Islet precursor cell (in vitro differentiated cells): ENCODE measurements around the gene SIPA1.
"Not testable (repeated sequence)": the region's sequence is repeated elsewhere in the genome, so short reads cannot be mapped to it uniquely, and the experiment has no call there.

Experiments used
- DNase-seq: peaks from one replicate; pipeline ENCODE4 v3.0.0-alpha.2; 2018

SIPA1 gene

DNA sequence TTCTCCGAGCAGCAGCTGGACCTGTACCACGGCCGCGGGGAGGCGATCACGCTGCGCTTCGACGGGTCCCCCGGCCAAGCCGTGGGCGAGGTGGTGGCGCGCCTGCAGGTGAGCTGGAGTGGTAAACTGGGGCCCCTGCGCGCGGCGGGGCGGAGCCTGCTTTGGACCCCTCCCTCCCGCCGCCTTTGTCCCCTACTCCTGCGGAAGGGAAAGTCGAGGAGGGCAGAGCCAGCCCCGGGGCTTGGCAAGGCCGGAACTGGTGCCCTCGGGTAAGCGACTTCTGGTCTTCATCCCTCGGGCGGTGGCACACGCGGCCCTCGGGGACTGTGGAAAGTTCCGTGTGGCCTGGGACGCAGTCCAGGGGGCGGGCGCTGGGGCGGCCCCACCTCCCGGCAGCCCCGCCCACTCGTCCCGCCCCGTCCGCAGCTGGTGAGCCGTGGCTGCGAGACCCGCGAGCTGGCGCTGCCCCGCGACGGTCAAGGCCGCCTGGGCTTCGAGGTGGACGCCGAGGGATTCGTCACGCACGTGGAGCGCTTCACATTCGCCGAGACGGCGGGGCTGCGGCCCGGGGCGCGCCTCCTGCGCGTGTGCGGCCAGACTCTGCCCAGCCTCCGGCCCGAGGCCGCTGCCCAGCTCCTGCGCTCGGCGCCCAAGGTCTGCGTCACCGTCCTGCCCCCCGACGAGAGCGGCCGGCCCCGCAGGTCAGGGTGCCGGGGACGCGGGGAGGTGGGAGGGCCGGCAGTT, 9.2 kb downstream of the SIPA1 start:
- DNase-seq = peak; percentile 69

DNA sequence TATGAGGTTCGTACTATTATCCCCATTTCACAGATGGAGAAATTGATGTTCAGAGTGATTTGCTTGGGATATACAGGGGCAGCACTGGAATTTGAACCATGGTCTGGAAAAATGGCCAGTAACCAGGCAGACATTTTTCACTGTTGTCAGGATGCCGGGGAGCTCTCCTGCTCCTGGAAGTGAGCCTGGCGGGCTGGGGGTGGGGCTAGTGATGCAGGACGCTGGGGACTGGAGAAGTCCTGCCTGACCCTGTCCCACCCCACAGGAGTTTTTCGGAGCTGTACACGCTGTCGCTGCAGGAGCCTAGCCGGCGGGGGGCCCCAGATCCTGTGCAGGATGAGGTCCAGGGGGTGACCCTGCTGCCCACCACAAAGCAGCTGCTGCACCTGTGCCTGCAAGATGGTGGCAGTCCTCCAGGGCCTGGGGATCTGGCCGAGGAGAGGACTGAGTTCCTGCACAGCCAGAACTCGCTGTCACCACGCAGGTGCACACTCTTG, 11.1 kb downstream of the SIPA1 start:
- DNase-seq = peak; percentile 29

DNA sequence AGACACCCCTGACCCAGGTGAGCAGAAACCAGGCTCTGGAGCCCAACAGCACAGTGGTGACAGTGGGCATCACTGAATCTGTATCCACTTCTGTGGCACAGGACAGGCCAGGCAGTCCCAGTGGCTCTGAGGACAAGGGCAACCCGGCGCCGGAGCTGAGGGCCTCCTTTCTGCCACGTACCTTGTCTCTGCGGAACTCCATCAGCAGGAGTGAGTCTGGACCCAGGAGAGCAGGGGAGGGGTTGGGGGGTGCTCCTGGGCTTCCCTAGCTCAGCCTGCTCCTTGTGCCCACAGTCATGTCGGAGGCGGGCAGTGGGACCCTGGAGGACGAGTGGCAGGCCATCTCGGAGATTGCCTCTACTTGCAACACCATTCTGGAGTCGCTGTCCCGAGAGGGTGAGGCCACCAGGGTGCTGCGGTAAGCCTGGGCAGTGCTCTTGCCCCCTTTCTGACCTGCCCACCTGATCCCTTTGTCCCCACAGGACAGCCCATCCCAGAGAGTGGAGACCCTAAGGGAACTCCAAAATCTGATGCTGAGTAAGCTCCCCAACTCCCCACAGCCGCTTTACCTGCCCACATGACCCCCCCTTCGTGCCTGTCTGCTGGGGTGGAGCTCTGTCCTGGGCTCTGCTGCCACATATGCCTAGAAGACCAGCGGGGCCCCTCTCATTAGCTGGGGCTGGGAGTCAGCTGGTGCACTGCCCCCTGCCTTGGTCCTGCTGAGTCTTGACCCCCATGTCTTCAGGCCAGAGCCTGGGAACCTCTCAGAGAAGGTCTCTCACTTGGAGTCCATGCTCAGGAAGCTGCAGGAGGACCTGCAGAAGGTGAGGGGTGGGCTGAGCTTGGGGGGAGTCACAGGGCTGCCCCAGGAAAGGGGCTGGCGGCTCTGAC, 12.0 kb downstream of the SIPA1 start:
- DNase-seq = peak; percentile 51

DNA sequence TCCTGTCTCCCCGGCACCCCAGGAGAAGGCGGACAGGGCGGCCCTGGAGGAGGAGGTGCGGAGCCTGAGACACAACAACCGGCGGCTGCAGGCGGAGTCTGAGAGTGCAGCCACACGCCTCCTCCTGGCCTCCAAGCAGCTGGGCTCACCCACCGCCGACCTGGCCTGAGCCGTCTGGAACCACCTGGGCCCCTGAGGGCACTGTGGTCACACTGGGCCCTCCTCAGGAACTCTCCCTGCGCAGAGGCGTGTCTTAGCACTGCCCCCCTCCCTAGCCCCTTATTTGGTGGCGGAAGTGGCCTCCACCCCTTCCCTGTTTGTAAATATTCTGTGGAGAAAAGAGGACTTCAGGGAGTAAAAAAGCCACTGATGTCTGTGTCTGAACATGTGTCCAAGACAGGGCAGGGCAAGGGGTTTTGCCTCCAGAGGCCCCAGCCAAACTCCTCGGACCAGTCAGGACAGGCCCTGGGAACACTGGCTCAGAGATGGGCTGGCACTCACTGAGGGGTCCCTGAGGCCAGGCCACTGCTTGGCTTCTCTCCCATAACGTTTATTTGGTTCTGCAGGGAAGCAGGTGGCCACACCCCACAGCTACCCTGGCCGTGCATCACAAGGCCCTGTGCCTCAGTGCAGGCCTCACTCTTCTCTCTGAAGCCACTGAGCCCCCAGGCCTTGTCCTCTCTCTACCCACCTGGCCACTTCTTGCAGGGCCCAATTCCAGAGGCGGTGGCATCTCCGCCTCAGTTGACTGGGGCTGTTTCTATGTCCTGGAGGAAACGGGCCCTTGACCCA, 12.8 kb downstream of the SIPA1 start:
- peak; percentile 87 for DNase-seq

DNA sequence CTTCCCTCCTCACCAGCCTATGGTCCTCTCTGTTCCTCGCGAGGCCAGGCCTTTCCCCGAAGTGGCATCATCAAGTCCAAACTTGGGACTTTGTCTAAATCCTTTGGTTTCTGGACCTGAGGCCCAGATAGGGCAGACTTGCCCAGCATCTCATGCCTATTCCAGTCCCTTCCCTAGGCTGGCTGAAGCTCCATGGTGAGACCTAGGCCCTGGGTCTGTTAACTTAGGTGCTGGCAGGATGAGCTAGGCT, 13.4 kb downstream of the SIPA1 start:
- DNase-seq = peak; percentile 32

DNA sequence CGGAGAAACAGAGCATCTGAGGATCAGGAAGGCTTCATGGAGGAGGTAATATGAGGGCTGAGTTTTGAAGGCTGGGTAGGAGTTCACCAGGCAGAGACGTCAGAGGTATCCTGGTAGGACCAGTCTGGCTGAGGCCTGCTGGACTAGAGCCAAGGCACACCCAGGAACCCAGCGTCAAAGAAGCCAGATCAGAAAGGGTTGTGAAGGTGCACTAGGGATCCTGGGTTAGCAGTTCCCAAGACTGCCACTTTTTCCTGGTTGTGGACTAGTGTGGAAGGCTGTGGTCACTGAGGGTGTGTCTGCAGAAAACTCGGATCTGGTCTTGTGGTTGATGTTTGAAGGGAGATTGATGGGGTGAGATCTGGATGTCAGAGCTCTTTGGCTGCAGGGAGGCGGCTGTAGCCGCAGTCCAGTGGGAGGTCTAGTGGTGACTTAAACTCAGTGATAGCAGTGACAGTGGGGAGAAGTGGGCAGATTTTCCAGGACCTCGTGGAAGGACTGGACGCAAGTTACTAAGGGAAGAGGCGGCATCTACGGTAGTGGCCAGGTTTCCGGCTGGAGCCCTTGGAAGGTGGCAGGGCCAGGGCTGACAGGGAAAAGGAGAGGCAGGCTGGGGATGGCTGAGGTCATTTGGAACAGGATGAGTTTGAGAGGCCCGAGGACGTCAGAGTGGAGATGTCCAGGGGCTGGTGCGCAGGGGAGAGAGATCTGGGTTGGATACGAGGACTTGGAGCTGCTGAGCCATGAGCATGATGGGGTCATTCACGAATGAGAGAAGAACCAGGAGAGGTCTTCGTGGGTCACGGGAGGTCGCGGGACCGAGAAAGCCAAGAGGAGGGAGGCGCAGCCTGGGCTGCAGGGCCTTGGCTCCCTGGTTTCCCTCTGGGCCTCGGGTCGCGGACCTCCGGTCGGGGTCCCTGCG, 13.9 kb downstream of the SIPA1 start:
- DNase-seq = peak; percentile 54

DNA sequence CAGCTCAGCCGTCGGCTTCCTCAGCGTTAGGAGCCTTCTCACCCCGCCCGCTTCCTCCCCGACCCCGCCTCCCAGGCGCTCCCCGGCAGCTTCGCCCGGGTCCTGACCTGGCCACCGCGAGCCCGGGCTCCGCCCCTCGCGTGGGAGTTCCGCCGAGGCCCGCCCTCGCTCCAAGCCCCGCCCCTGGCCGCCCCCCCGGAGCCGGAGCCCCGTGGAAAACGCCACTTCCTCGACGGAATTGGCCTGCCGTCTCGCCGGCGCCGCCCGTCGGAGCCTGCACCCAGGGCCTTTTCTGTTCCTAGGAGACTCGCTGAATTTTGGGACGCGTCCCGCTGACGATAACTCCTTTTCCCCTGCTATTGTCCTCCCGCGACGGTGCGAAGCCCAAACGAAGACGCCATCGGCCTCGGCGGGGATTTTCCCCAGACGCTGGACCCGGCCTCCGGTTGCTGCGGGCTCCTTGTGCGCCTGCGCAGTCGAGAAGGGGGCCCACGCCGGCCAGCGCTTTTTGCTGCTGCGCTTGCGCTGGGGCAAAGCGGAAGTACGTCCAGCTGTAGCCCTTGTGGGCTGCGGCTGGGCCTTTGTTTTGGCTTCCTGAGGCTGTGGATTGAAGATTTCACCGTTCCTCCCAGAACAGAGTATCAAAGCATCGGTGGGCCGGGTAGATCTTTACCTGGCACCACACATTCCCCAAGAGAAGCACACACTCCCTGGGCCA, 14.8 kb downstream of the SIPA1 start:
- peak; percentile 96 for DNase-seq

DNA sequence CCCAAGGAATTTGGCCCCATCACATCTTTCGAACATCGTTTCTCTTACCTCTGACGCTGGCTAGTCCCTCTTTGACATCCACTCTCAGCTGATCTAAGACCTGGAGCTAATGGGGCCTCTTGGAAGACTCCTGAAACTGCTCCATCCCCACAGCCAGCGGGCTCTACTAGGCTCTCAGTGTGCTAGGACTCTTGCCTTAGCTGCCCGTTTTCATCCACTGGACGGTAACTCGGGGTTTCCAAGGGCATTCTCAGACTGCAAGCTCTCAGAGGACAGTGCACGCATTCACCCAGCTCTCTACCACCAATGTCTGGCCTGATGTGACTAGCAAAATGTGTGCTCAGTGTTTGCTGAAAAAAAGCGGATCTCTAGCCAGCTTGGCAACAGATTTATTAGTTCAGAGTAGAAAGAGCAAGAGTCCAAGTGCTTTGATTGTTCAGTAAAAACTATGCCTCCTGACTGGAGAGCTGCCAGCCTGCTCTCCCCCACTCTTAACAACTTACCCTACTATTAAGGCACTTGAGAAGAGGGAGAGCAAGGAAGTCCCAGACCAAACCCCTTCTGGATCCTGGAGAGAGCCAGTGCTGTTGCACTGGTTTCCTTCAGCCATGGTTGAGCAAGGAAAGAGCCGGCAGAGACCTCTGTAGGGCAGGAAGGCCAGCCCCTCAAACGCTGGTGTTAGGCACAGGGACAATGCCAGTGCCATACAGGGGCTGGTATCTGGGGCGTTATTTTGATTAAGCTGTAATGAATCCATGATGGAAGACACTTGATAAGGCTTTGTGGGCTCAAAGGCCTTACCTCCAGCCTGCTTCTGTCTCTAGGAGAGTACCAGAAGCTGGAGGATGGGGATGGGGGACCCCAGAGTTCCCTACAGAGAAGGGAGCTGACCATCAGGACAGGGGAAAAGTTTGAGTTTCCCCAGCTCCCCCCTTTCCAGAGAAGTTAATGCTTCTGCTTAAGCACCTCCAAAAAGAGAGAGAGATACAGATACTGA, 15.6 kb downstream of the SIPA1 start:
- no peak for DNase-seq

DNA sequence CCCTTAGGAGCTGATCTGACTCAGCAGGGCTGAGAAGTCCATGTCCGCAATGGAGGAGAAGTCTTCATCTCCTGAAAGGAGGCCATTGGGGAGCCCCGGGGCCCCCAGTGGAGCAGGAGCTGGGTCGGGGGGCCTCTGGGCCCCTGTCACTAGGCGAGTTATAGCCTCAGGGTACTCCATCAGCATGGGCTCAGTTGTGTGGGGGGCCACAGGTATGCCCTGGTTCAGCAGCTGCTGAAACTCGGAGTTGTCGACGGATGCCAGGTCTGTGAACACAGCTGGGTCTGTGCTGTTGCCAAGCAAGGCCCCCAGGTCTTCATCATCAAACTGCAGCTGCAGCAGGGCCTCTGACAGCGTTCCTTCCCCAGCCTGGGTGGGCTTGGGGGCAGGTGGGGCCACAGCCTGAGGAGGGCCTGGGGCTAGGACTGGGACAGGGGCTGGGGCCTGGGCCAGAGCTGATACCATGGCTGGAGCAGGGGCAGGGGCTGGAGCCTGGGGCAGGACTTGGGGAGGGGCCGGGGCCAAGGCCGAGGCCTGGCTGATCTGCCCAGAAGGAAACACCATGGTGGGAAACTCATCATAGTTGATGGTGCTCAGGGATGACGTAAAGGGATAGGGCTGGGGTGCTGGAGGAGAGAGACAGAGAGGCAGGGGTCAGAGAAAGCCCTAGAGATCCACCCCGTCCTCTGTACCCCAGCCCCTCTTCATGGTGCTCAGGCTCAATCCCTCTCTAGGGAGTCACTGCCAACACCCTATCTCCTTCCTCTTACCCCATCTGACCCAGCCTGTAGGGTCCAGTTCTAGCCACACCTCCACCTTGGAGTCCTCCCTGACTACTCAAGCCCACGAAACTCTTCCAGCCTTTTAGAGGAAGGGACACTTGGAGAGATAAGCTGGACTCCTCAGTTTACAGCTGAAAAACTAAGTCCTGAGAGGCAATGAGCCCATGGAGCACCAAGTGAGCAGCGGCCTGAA, 16.8 kb downstream of the SIPA1 start:
- peak; percentile 48 for DNase-seq

DNA sequence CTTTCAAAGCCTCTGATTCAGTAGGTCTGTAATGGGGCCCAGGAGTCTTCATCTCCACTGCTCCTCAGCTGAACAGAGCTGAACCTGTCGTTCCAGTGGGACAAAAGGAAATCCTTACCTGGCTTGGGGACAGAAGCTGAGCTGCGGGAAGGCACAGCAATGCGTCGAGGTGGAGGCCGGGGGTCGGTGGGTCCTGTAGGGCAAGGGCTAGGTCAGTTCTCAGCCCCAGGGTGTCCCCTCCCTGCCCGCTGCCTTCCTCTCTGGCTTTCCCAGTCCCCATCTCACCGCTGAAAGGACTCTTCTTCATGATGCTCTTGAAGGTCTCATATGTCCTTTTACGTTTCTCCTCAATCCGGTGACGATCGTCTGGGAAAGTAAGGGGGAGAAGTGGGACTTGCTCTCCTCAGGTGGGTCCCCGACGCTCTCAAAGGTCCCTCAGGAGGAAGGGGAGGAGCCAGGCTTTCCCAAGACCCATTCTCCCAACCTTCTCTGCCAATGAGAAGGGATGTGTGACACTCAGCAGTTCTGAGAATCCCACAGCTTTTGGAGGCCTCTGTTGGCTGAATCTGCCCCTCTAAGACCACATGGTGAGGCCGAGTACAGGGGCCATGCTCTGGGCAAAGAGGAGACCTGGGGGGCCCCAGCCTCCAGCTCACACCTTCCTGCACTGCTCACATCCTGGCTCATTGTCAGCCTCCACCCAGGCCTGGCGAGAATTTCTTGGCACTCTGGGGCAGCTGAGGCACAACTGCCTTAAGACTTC, 17.9 kb downstream of the SIPA1 start:
- DNase-seq = peak; percentile 37

DNA sequence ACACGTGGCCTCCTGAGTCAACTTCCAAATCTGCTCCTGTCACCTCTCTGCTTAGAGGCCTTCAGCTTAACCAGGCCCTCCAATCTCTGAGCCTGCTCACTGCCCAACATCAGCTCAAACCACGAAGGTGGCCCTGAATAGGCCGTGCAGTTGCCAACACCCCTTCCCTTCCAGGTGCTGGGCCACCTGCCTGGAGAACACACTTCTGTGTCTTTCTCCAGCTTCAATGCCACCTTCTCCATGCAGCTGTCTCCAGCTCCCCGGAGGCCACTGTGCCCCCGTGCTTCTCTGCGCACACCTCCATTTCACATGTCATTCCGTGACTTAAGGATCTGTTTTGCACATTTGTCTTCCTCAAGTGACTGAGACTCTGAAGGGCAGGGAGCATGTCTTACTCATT, 19.5 kb downstream of the SIPA1 start:
- DNase-seq = peak; percentile 37

DNA sequence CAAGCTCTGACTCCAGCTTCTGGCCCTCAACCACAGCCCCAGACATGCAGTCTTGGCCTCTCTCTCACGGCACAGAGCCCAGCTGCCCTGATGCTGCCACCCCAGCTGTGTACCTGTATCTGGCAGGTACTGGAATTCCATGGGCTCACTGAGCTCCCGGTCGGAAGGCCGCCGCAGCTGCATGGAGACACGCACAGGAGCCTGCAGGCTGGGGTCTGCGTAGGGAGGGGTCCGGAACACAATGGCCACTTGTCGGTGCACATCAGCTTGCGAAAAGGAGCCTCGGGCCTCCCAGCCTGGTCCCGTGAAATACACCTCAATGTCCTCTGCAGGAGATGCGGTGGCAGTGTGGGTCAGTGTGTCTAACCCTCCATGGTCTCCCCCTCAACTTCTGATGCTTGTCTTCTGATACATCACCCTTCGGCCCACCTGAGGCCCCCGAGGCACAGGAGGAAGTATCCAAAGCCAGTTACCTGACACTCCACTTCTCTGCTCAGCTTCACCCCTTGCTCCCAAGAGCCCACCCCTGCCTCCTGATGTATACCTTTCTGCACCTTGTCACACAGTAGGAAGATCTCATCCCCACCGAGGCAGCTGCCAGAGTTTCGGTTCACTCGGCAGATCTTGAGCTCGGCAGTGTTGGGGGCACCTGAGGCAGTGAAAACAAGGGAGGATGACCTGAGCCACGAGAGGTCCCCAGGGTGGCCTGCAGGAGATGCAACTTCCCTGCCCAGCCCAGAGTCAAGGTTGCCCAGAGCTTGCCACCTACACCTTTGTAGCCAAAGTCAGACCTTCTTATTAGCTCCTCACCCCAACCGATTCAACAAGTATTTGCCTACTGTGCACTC, 20.5 kb downstream of the SIPA1 start:
- no peak for DNase-seq

DNA sequence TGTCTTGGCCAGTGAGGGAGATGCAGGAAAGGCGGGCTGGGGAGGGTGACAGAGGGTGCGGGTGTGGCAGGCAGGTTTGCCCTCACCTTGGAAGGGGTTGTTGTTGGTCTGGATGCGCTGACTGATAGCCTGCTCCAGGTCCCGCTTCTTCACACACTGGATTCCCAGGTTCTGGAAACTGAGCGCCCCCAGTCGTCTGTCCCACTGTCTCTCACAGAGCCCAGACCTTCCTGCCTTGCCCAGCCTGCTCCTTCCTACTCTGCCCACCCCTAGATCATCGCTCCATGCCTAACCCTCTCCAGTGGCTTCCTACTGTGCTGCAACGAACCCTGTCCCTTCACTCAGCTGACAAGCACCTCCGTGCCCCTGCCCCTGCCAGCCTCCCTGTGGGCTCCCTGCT, 22.1 kb downstream of the SIPA1 start:
- DNase-seq = no peak

DNA sequence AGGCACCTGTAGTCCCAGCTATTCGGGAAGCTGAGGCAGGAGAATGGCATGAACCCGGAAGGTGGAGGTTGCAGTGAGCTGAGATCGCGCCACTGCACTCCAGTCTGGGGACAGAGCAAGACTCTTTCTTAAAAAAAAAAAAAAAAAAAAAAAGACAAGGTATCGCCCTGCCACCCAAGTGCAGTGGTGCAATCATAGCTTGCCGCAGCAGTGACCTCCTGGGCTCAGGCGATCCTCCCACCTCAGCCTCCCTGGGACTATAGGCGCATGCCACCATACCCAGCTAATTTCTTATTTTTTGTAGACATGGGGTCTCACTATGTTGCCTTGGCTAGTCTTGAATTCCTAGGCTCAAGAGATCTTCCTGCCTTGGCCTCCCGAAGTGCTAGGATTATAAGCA, 23.0 kb downstream of the SIPA1 start:
- DNase-seq = not testable (repeated sequence)

DNA sequence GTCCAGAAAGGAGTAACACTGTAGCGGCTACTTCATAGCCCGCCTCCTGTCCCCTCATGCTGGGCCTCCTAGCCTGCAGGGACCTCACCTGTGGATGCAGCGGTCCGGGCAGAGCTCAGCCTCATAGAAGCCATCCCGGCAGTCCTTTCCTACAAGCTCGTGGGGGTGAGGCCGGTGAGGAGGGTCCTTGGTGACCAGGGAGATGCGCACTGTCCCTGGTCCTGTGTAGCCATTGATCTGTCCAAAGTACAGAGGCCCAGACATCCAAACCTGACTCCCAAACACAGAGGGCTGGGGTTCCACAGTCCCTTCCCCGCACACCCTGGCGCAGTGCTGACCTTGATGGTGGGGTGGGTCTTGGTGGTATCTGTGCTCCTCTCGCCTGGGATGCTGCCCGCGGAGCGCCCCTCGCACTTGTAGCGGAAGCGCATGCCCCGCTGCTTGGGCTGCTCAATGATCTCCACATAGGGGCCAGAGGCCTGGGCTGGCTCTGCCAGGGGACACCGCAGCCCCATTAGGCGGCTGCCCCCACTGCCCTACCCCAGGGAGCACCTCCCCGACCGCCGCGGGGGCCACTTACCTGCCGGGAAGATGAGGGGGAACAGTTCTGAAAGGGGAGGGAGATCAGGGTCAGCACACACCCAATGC, 23.8 kb downstream of the SIPA1 start:
- DNase-seq = peak; percentile 48

DNA sequence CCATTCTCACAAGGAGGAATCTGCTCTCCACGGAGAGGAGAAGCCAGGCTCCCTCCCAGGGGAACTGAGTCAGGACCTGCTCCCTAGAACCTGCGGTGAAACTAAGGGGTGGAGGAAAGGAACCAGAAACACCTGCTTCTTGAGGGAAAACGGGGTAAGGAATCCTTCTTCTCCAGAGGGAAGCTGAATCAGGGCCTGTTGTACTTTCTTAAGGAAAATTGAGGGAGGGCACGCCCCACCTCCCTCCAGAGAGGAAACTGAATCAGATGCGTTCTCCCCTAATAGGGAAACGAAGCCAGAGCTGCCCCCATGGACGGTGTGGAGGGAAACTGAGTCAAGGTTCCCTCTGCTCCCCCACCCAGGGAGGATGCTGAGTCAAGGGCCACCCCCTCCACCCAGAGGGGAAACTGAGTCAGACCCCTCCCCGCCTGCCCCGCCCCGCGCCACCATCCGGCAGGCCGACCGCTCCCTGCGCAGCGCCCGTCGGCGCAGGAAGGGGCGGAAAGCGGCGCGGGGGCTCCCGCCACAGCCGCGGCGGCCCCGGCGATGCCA, 24.4 kb downstream of the SIPA1 start:
- DNase-seq = no peak
